ENCODE measurements around the gene XAGE5. TPM values are rescaled to one million over a fixed set of nuclear protein-coding genes. Genes with fewer than 3 reads are reported as not detected.

The XAGE5 gene, protein sequence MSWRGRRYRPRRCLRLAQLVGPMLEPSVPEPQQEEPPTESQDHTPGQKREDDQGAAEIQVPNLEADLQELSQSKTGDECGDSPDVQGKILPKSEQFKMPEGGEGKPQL
- not detected in 2 replicates for total RNA-seq

DNA sequence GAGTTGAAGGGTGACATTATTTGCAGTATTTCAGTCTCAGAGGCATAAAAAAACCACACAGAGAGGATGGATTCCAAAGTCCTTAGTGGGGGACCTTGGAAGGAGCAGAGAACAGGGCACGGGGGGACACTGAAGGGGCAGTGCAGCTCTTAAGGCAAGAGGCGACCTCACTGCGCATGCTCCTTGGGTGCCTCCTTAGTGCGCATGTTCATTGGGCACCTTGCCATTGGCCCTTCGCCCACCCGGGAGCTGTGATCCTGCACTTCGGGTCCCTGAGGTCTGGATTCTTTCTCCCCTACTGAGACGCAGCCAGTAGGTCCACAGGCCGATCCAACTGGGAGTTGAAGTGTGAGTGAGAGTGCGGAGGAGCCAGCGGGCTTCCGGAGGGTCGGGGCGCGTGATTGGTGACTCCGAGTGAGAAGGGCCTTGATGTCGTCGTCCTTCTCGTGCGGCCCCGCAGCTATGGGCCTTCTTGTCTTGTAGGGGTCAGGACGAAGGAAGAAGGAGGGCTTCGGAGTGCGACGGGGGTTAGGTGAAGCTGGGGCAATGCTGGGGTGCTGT lies at the start of gene XAGE5:
Gene XAGE5, plus strand, starts transcription at position 223 of the 561 bp plus-strand sequence. CDS start 1,280 bp downstream, outside the sequence.

DNA sequence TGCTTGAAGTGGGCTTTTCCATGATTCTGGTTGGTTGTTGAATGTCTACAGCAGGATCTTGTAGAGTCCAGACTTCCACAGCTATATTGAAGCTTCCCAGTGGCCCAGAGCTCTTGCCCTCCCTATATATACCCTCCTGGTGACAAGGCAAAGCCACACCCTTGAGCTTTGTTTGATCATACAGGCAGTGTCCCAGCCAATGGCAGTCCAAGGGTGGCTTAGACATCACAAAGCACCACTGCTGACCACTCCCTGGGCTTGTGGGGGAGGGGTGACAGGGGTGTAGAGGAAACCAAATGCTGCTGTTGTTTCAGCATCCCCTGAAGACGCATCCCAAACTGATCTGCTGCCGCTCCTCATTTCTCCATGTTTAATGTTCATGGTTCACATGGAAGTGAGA lies 13.8 kb upstream of the XAGE5 start, which contains the start of gene SPANXN5:
Gene SPANXN5, minus strand, starts transcription at position 101 of the 400 bp plus-strand sequence. Its CDS starts 79 bp downstream, at position 22.

Small RNA genes within 50 kb of the gene (small RNA-seq; reads per million reads assigned to genes)
- gene AC244505.6 (not detected), gene AC244505.7 (not detected)

Other genes starting within 250 kb of the XAGE5 start
- gene SSX7, start 156.4 kb upstream of the XAGE5 start, total RNA-seq: not detected in 2 replicates
- gene SSX2, start 104.1 kb upstream of the XAGE5 start, total RNA-seq: not detected in 2 replicates
- not detected in 2 replicates for gene SSX2B, start 60.0 kb upstream of the XAGE5 start, total RNA-seq
- gene SPANXN5, start 13.9 kb upstream of the XAGE5 start, total RNA-seq: not detected in 2 replicates
- not detected in 2 replicates for gene XAGE3, start 56.8 kb downstream of the XAGE5 start, total RNA-seq
- gene FAM156B, start 86.0 kb downstream of the XAGE5 start, total RNA-seq: 6.5 and 8.2 TPM in 2 replicates
- 9.8 and 10.5 TPM in 2 replicates for gene FAM156A, start 147.2 kb downstream of the XAGE5 start, total RNA-seq
- gene GPR173, start 237.5 kb downstream of the XAGE5 start, total RNA-seq: 2.8 and 3.2 TPM in 2 replicates

All from thoracic aorta endothelial cell (primary cell).